ENCODE data around the gene ZNF423. TPM values are rescaled to one million over a fixed set of nuclear protein-coding genes. Genes with fewer than 3 reads are reported as not detected.

Gene ZNF423
- total RNA-seq, 1 experiment from 2014 or later, result 0.49 TPM

DNA sequence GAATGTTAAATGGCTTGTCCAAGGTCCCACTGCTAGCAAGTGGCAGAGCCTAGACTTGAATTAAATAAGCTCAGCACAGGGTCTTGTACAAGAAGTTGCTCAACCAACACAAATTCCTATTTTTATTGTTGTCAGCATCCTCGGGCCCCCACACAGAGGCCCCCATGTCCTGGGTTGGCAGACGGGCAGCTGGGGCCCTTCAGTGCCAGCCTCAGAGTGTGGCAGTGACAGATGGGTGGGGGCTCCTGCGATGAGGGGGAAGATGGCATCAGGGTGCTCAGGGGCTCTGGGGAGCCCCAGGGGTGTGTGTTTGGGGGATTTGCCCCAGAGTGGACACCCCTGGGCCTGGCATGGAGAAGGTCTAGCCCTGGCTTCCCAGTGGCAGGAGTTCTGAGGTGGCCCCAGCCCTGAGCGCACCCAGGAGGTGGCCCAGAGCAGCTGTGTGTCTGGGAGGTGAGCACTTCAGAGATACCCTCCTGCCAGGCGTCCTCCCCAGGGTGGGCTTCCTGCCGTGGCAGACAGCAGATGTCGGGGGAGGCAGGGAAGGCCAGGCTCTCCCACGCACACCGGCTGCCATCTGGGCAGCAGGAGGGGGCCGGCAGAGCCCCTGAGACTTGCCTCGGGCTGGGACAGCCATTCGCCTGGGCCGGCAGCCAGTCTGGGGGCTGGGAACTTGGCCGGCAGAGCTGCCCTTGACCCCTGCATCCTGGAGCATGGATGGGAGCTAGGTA lies 331.5 kb downstream of the ZNF423 start:
- TF ChIP-seq POLR2AphosphoS5 (IDR thresholded peaks at IDR 0.05; ENCODE audit: low read depth, low read length), result no peak
- CTCF ChIA-PET, result interaction anchor here (0.6 to 1.0 kb wide), 2 partner anchors 32 to 473 kb away, joined by 3 to 5 read pairs; no protein-coding TSS in a partner anchor
- in situ Hi-C loops (cut with HindIII; ENCODE audit: low pct_unique_long_range_greater_than_20kb, low sequenced_read_pairs) (no loop called here), intact Hi-C loops (cut with micrococcal nuclease; ENCODE audit: unreplicated experiment) (no loop called here)
- no peak for DNase-seq (ENCODE audit: low read depth, low spot score)
- no peaks in the 10 kb centered on the region for H3K36me3 ChIP-seq (ENCODE audit: control insufficient read depth, insufficient read depth, low read length)
- no peaks in the 10 kb centered on the region for H3K9me3 ChIP-seq (ENCODE audit: control insufficient read depth, insufficient read depth, low read depth, low read length)
- POLR2A ChIA-PET, result no interaction called here
- H3K4me1 ChIP-seq (ENCODE audit: control insufficient read depth, insufficient read depth, low read length), result no peaks in the 10 kb centered on the region
- no peak for ATAC-seq
- no peaks in the 10 kb centered on the region for H3K27me3 ChIP-seq (ENCODE audit: control insufficient read depth, insufficient read depth, low read length)
- no peak overlapping the region for H3K27ac ChIP-seq (ENCODE audit: low read length)
- no TSS peak for BruUV-seq (replicated peaks)
- H3K4me3 ChIP-seq (ENCODE audit: low read depth in 2 of 2, low read length in 2 of 2), result no peak overlapping the region

- DNase-seq (ENCODE audit: low read depth, low spot score) (no peak), ATAC-seq (no peak)
- Histone ChIP-seq H3K27me3 (ENCODE audit: control insufficient read depth, insufficient read depth, low read length) (no peaks in the 10 kb centered on the region), H3K4me1 (ENCODE audit: control insufficient read depth, insufficient read depth, low read length) (no peaks in the 10 kb centered on the region), H3K36me3 (ENCODE audit: control insufficient read depth, insufficient read depth, low read length) (no peaks in the 10 kb centered on the region), H3K9me3 (ENCODE audit: control insufficient read depth, insufficient read depth, low read depth, low read length) (no peaks in the 10 kb centered on the region), H3K4me3 (ENCODE audit: low read depth in 2 of 2, low read length in 2 of 2) (no peak overlapping the region), H3K27ac (ENCODE audit: low read length) (no peak overlapping the region)
- no peak for TF ChIP-seq SIN3A (IDR thresholded peaks at IDR 0.05; ENCODE audit: borderline replicate concordance, insufficient read depth, low read depth, low read length)
- TF ChIP-seq REST (IDR thresholded peaks at IDR 0.05; ENCODE audit: insufficient read depth in 1 of 2, low read depth in 2 of 2, low read length in 1 of 2), result no peak
- no peak for TF ChIP-seq POLR2AphosphoS5 (IDR thresholded peaks at IDR 0.05; ENCODE audit: low read depth, low read length)
- TF ChIP-seq TCF7L2 (IDR thresholded peaks at IDR 0.05; ENCODE audit: low read depth, low read length), result no peak
- no peak for TF ChIP-seq CTCF (IDR thresholded peaks at IDR 0.05)
- BruUV-seq (replicated peaks), result no TSS peak
- intact Hi-C loops (cut with micrococcal nuclease; ENCODE audit: unreplicated experiment), result no loop called here
- CTCF ChIA-PET, result interaction anchor here (0.6 to 1.0 kb wide), 3 partner anchors 31 to 472 kb away, joined by 3 to 5 read pairs (median 3); no protein-coding TSS in a partner anchor
- POLR2A ChIA-PET, result no interaction called here
- in situ Hi-C loops (cut with HindIII; ENCODE audit: low pct_unique_long_range_greater_than_20kb, low sequenced_read_pairs), result no loop called here
Observed at GRCh38 chr16:49523435-49524159, 332.3 kb downstream of the ZNF423 start.
